ENCODE results near the gene P2RY12. TPM values are rescaled to one million over a fixed set of nuclear protein-coding genes. Genes with fewer than 3 reads are reported as not detected.

P2RY12 gene
- total RNA-seq, 4 donors from 2014 or later, result 0.31 to 7.8 (median 3.7) TPM

DNA sequence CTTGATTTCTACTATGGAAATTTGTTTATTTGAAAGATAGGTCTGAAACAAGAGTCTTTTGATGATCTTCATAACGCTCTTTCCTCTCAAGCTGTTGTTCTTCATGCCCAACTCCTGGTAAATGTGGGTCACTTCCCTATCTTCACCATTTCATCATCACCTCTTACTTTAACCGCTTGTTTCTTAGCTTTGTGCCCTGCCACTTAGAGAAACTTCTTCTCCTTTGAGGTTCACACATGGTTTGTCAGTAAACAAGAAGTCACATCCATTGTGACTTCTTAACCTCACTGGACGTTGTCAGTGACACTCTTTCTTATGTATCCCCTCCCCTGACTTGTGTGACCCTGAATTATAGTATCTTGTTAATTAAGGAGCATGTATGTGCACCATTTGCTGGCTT lies 38.3 kb downstream of the P2RY12 start:
- Histone ChIP-seq H3K36me3 (no peaks in the 10 kb centered on the region), H3K27ac (peak overlapping the region in 2 of 4 donors; percentile 56 to 60), H3K4me1 (no peaks in the 10 kb centered on the region), H3K4me3 (no peak overlapping the region), H3K9me3 (no peaks in the 10 kb centered on the region), H3K27me3 (no peaks in the 10 kb centered on the region)
- peak; percentile 35 for ATAC-seq
- 56 to 62% methylated on average over 3 of the region's 3 CpGs for WGBS, 2 donors (ENCODE audit: low coverage in 1 of 2)
- TF ChIP-seq EP300 (IDR thresholded peaks at IDR 0.05) (no peak), POLR2A (IDR thresholded peaks at IDR 0.05) (no peak), POLR2AphosphoS5 (IDR thresholded peaks at IDR 0.05) (no peak)
- TF ChIP-seq, protein P1, sequence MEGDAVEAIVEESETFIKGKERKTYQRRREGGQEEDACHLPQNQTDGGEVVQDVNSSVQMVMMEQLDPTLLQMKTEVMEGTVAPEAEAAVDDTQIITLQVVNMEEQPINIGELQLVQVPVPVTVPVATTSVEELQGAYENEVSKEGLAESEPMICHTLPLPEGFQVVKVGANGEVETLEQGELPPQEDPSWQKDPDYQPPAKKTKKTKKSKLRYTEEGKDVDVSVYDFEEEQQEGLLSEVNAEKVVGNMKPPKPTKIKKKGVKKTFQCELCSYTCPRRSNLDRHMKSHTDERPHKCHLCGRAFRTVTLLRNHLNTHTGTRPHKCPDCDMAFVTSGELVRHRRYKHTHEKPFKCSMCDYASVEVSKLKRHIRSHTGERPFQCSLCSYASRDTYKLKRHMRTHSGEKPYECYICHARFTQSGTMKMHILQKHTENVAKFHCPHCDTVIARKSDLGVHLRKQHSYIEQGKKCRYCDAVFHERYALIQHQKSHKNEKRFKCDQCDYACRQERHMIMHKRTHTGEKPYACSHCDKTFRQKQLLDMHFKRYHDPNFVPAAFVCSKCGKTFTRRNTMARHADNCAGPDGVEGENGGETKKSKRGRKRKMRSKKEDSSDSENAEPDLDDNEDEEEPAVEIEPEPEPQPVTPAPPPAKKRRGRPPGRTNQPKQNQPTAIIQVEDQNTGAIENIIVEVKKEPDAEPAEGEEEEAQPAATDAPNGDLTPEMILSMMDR (IDR thresholded peaks at IDR 0.05), result no peak

DNA sequence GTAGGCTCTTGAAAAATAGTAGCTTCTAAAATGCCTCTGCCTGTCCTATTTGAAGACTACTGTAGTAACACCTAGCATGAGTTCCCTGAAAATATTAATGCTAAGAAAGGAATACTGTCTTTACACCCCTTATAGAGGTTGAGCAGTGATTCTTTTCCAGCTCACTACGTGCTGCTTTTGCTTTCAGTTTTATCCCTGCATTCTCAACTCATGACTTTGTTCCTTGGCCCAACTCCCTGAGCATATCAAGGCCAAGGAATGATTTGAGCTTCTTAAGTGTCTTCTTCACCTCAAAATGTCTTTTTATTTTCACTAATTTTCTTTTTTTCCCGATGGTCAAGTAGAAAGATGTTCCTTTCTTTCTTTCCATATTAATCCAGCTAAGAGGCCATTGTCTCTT lies 38.7 kb downstream of the P2RY12 start:
- 20 to 25% methylated on average over 2 of the region's 2 CpGs for WGBS, 2 donors (ENCODE audit: low coverage in 1 of 2)
- Histone ChIP-seq H3K27me3 (no peaks in the 10 kb centered on the region), H3K27ac (peak overlapping the region in 3 of 4 donors; percentile 54 to 60 (median 56)), H3K4me1 (no peaks in the 10 kb centered on the region), H3K9me3 (no peaks in the 10 kb centered on the region), H3K4me3 (peak overlapping the region; percentile 24 to 30), H3K36me3 (no peaks in the 10 kb centered on the region)
- ATAC-seq, result peak; percentile 67
- TF ChIP-seq, protein P1 (IDR thresholded peaks at IDR 0.05), result no peak
- TF ChIP-seq POLR2A (IDR thresholded peaks at IDR 0.05), result no peak
- TF ChIP-seq POLR2AphosphoS5 (IDR thresholded peaks at IDR 0.05), result no peak
- no peak for TF ChIP-seq EP300 (IDR thresholded peaks at IDR 0.05)

DNA sequence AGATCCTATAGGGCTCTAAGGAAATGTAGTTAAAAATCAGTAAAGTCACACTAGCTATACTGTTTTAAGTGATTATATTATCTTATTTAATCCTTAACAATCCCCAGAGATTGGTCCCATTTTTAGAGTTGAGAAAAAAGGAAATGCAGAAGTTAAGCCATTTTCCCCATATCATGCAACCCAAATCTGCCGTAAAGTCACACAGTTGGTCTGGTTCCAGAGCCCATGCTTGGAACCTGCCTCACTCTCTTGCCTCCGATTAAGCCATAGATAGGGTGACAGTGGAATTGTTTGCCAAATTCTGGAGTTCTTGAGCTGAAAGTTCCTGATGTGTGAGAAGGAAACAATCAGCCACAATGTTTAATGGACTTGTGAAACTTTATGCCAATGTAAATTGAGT lies 52.9 kb downstream of the P2RY12 start:
- 78 to 100% methylated on average over 1 to 2 of the region's 2 CpGs for WGBS, 2 donors (ENCODE audit: low coverage in 1 of 2)
- no peaks in the 10 kb centered on the region for H3K9me3 ChIP-seq
- H3K27ac ChIP-seq, result no peak overlapping the region
- no peak overlapping the region for H3K4me3 ChIP-seq
- H3K4me1 ChIP-seq, result no peaks in the 10 kb centered on the region
- no peak for TF ChIP-seq POLR2A (IDR thresholded peaks at IDR 0.05)
- TF ChIP-seq POLR2AphosphoS5 (IDR thresholded peaks at IDR 0.05), result no peak
- no peak for TF ChIP-seq EP300 (IDR thresholded peaks at IDR 0.05)
- TF ChIP-seq, protein P1 (IDR thresholded peaks at IDR 0.05), result no peak
- H3K36me3 ChIP-seq, result no peaks in the 10 kb centered on the region
- H3K27me3 ChIP-seq, result no peaks in the 10 kb centered on the region
- ATAC-seq, result no peak

DNA sequence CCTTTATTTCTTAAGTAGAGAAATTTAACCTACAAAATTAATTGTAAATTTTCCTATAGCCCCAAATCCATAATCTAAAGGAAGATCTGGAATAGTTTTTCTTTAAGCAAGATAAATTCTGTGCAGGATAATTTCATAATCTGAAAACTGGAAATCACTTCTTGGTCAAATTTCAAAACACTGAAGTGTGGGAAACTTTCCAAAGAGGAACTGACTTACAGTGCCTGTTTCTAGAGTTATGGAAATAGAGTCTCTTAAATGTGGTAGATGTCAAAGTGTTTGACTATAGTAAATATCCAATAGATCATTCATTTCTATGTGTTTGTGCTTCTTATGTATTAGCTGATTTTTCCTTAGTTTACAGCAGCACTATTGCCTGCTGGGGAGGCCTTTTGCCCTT lies 53.7 kb downstream of the P2RY12 start:
- no peaks in the 10 kb centered on the region for H3K9me3 ChIP-seq
- no peak for ATAC-seq

DNA sequence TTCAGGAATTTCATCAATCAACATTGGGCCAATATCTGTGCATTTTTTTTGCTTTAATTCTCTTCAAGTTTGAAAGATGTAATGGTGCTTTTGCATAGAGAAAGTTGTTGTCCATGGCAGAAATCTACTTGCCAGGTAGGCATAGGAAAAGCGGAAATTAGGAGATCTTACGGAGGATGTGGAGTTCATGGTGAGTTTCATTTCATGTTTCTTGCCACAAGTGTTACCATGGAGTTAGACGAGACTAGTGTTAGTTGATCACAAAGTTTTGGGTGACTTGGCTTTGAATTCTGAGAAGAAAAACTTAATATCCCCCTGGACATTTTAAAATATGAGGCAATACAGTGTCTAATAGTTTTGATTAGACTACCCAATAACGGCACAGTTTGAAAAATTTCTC lies 54.2 kb downstream of the P2RY12 start:
- 62 to 94% methylated on average over 4 of the region's 4 CpGs for WGBS, 2 donors (ENCODE audit: low coverage in 1 of 2)
- H3K36me3 ChIP-seq, result no peaks in the 10 kb centered on the region
- no peaks in the 10 kb centered on the region for H3K4me1 ChIP-seq
- H3K27me3 ChIP-seq, result no peaks in the 10 kb centered on the region
- H3K9me3 ChIP-seq, result no peaks in the 10 kb centered on the region
- H3K4me3 ChIP-seq, result no peak overlapping the region
- ATAC-seq, result no peak
- TF ChIP-seq POLR2A (IDR thresholded peaks at IDR 0.05), result no peak
- no peak overlapping the region for H3K27ac ChIP-seq

More for the DNA sequence above, 53.7 kb downstream of the P2RY12 start:
- Histone ChIP-seq H3K4me1 (no peaks in the 10 kb centered on the region), H3K27me3 (no peaks in the 10 kb centered on the region), H3K36me3 (no peaks in the 10 kb centered on the region), H3K27ac (no peak overlapping the region), H3K4me3 (no peak overlapping the region)
- TF ChIP-seq, protein P1 (IDR thresholded peaks at IDR 0.05), result no peak

DNA sequence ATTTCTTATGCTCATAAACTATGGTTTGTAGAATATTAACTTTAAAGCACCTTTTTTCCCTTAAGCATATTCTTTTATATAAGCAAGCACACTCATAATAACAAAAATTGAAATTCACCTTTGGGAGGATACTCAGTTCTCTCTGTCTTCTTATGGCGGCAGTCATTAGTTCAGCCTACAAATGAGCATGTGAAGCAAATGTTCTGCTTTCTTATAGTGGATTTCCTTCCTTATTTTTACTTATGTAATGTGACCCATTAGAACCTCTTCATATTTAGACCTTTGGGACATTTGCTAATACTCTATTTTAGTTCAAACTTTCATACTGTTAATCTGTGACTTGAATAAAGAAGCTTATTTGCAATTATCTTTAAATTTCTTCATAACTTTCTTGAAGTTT lies 55.2 kb downstream of the P2RY12 start, which contains the start of gene P2RY13:
Gene P2RY13, minus strand, starts transcription at position 187 of the 400 bp plus-strand sequence. Its CDS starts 21 bp downstream, at position 166.
- H3K4me3 ChIP-seq, result no peak within 1 kb of the TSS

More for the DNA sequence above, 55.2 kb downstream of the P2RY12 start, which contains the start of gene P2RY13:
- TF ChIP-seq POLR2A (IDR thresholded peaks at IDR 0.05), result no peak
- TF ChIP-seq EP300 (IDR thresholded peaks at IDR 0.05), result no peak
- TF ChIP-seq POLR2AphosphoS5 (IDR thresholded peaks at IDR 0.05), result no peak
- TF ChIP-seq, protein P1 (IDR thresholded peaks at IDR 0.05), result no peak
- peak within 1 kb of the TSS in 1 of 4 donors; percentile 14 for H3K27ac ChIP-seq
- ATAC-seq, result no peak
- WGBS, 2 donors (ENCODE audit: low coverage in 1 of 2), result 80 to 86% methylated on average over 1 of the region's 1 CpG
- H3K36me3 ChIP-seq, result no peaks in the 10 kb centered on the region
- no peaks in the 10 kb centered on the region for H3K9me3 ChIP-seq
- no peaks in the 10 kb centered on the region for H3K4me1 ChIP-seq
- H3K27me3 ChIP-seq, result no peaks in the 10 kb centered on the region
